GM23338 (cell line): ENCODE results near the gene VDR.

Experiments used
- CREB1 ChIP-seq: fragments of 250-450 bp; sonication (Bioruptor Pico); IDR thresholded peaks from 2 replicates; pipeline ENCODE4 v1.5.0; 2020; ENCODE audit warnings: low read depth, mild to moderate bottlenecking, moderate library complexity
- EZH2 ChIP-seq: fragments of 200-600 bp; sonication (generic); IDR thresholded peaks from one replicate; pipeline ENCODE4 v1.8.0; 2017; ENCODE audit warnings: antibody characterized with exemption, mild to moderate bottlenecking, low read depth; ENCODE audit not compliant: unreplicated experiment
- EZH2phosphoT487 ChIP-seq: fragments of 200-600 bp; sonication (generic); IDR thresholded peaks from one replicate; pipeline ENCODE4 v1.8.1; 2018; ENCODE audit warnings: antibody characterized with exemption; ENCODE audit not compliant: unreplicated experiment
- JUNB ChIP-seq: IDR thresholded peaks from one replicate; pipeline ENCODE4 v1.6.1; 2016; ENCODE audit warnings: antibody characterized with exemption; ENCODE audit not compliant: unreplicated experiment
- POLR2AphosphoS5 ChIP-seq: IDR thresholded peaks from 2 replicates; pipeline ENCODE4 v1.6.1; 2016; ENCODE audit warnings: antibody characterized with exemption, low read depth
- ZNF114 ChIP-seq: fragments of 250-450 bp; sonication (Bioruptor Pico); IDR thresholded peaks from 2 replicates; pipeline ENCODE4 v1.5.0; 2020; ENCODE audit warnings: mild to moderate bottlenecking, moderate library complexity
- ZNF331 ChIP-seq: fragments of 250-450 bp; sonication (Bioruptor Pico); IDR thresholded peaks from 2 replicates; pipeline ENCODE4 v1.5.0; 2020; ENCODE audit warnings: low read depth, mild to moderate bottlenecking, moderate library complexity
- TF ChIP-seq, protein P1 (sequence below), 2 experiments: fragments of 200-600 bp in 1 of 2; sonication (generic) in 1 of 2; conservative IDR thresholded peaks; 2 replicates each; pipeline versions ENCODE4 v1.5.1 to v1.6.1; 2016 to 2017; ENCODE audit warnings: antibody characterized with exemption in 2 of 2, low read depth in 2 of 2, mild to moderate bottlenecking in 2 of 2, moderate library complexity in 1 of 2
- TF ChIP-seq, protein P2 (sequence below): IDR thresholded peaks from one replicate; pipeline ENCODE4 v1.6.1; 2018; ENCODE audit warnings: antibody characterized with exemption; ENCODE audit not compliant: unreplicated experiment
- TF ChIP-seq, protein P3 (sequence below): fragments of 250-450 bp; sonication (Bioruptor Pico); IDR thresholded peaks from 2 replicates; pipeline ENCODE4 v1.5.0; 2020; ENCODE audit warnings: mild to moderate bottlenecking, moderate library complexity

DNA sequence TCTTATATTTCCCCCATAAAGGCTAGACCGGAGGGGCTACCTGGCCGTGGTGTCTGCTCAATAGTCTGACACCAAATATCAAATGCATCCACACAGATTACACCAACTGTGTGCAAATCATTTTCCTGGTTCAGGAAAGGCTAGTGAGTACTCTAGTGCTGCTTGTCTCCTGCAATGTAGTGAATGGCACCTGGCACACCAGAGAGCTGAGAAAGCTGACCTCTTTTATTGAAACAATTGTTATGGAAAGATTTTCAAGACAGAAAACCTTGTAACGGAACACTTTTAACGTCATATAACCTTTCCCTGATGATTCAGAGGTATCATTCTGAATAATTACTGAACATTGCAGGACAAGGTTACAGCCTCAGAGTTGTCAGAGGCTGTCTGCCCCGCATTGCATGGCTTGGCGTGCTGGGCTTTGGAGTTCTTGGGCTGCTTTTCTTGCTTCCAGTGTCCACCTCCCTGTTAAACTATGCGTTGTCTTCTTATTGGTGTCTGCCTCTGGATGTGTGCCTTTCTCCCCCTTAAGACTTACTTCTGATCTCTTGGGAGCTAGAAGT, 44.4 kb downstream of the VDR start:
- no peak for TF ChIP-seq EZH2phosphoT487
- TF ChIP-seq, protein P1, sequence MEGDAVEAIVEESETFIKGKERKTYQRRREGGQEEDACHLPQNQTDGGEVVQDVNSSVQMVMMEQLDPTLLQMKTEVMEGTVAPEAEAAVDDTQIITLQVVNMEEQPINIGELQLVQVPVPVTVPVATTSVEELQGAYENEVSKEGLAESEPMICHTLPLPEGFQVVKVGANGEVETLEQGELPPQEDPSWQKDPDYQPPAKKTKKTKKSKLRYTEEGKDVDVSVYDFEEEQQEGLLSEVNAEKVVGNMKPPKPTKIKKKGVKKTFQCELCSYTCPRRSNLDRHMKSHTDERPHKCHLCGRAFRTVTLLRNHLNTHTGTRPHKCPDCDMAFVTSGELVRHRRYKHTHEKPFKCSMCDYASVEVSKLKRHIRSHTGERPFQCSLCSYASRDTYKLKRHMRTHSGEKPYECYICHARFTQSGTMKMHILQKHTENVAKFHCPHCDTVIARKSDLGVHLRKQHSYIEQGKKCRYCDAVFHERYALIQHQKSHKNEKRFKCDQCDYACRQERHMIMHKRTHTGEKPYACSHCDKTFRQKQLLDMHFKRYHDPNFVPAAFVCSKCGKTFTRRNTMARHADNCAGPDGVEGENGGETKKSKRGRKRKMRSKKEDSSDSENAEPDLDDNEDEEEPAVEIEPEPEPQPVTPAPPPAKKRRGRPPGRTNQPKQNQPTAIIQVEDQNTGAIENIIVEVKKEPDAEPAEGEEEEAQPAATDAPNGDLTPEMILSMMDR (conservative IDR thresholded peaks at IDR 0.05; ENCODE audit: low read depth in 2 of 2) = no peak
- TF ChIP-seq, protein P2, sequence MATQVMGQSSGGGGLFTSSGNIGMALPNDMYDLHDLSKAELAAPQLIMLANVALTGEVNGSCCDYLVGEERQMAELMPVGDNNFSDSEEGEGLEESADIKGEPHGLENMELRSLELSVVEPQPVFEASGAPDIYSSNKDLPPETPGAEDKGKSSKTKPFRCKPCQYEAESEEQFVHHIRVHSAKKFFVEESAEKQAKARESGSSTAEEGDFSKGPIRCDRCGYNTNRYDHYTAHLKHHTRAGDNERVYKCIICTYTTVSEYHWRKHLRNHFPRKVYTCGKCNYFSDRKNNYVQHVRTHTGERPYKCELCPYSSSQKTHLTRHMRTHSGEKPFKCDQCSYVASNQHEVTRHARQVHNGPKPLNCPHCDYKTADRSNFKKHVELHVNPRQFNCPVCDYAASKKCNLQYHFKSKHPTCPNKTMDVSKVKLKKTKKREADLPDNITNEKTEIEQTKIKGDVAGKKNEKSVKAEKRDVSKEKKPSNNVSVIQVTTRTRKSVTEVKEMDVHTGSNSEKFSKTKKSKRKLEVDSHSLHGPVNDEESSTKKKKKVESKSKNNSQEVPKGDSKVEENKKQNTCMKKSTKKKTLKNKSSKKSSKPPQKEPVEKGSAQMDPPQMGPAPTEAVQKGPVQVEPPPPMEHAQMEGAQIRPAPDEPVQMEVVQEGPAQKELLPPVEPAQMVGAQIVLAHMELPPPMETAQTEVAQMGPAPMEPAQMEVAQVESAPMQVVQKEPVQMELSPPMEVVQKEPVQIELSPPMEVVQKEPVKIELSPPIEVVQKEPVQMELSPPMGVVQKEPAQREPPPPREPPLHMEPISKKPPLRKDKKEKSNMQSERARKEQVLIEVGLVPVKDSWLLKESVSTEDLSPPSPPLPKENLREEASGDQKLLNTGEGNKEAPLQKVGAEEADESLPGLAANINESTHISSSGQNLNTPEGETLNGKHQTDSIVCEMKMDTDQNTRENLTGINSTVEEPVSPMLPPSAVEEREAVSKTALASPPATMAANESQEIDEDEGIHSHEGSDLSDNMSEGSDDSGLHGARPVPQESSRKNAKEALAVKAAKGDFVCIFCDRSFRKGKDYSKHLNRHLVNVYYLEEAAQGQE = no peak
- TF ChIP-seq POLR2AphosphoS5 = no peak
- no peak for TF ChIP-seq EZH2
- no peak for TF ChIP-seq JUNB
- TF ChIP-seq, protein P3, sequence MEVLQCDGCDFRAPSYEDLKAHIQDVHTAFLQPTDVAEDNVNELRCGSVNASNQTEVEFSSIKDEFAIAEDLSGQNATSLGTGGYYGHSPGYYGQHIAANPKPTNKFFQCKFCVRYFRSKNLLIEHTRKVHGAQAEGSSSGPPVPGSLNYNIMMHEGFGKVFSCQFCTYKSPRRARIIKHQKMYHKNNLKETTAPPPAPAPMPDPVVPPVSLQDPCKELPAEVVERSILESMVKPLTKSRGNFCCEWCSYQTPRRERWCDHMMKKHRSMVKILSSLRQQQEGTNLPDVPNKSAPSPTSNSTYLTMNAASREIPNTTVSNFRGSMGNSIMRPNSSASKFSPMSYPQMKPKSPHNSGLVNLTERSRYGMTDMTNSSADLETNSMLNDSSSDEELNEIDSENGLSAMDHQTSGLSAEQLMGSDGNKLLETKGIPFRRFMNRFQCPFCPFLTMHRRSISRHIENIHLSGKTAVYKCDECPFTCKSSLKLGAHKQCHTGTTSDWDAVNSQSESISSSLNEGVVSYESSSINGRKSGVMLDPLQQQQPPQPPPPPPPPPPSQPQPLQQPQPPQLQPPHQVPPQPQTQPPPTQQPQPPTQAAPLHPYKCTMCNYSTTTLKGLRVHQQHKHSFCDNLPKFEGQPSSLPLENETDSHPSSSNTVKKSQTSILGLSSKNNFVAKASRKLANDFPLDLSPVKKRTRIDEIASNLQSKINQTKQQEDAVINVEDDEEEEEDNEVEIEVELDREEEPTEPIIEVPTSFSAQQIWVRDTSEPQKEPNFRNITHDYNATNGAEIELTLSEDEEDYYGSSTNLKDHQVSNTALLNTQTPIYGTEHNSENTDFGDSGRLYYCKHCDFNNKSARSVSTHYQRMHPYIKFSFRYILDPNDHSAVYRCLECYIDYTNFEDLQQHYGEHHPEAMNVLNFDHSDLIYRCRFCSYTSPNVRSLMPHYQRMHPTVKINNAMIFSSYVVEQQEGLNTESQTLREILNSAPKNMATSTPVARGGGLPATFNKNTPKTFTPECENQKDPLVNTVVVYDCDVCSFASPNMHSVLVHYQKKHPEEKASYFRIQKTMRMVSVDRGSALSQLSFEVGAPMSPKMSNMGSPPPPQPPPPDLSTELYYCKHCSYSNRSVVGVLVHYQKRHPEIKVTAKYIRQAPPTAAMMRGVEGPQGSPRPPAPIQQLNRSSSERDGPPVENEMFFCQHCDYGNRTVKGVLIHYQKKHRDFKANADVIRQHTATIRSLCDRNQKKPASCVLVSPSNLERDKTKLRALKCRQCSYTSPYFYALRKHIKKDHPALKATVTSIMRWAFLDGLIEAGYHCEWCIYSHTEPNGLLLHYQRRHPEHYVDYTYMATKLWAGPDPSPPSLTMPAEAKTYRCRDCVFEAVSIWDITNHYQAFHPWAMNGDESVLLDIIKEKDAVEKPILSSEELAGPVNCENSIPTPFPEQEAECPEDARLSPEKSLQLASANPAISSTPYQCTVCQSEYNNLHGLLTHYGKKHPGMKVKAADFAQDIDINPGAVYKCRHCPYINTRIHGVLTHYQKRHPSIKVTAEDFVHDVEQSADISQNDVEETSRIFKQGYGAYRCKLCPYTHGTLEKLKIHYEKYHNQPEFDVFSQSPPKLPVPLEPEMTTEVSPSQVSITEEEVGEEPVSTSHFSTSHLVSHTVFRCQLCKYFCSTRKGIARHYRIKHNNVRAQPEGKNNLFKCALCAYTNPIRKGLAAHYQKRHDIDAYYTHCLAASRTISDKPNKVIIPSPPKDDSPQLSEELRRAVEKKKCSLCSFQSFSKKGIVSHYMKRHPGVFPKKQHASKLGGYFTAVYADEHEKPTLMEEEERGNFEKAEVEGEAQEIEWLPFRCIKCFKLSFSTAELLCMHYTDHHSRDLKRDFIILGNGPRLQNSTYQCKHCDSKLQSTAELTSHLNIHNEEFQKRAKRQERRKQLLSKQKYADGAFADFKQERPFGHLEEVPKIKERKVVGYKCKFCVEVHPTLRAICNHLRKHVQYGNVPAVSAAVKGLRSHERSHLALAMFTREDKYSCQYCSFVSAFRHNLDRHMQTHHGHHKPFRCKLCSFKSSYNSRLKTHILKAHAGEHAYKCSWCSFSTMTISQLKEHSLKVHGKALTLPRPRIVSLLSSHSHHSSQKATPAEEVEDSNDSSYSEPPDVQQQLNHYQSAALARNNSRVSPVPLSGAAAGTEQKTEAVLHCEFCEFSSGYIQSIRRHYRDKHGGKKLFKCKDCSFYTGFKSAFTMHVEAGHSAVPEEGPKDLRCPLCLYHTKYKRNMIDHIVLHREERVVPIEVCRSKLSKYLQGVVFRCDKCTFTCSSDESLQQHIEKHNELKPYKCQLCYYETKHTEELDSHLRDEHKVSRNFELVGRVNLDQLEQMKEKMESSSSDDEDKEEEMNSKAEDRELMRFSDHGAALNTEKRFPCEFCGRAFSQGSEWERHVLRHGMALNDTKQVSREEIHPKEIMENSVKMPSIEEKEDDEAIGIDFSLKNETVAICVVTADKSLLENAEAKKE = no peak
- no peak for TF ChIP-seq ZNF331 (CRISPR knock-in tag)
- TF ChIP-seq CREB1 (CRISPR knock-in tag) = no peak
- TF ChIP-seq ZNF114 (CRISPR knock-in tag) = no peak
